ENCODE measurements around the gene SNRPD3.
A peak's percentile ranks its signal among the peaks of the same experiment; 100 is the strongest.
"Not testable (repeated sequence)": the region's sequence is repeated elsewhere in the genome, so short reads cannot be mapped to it uniquely, and the experiment has no call there.

The SNRPD3 gene

DNA sequence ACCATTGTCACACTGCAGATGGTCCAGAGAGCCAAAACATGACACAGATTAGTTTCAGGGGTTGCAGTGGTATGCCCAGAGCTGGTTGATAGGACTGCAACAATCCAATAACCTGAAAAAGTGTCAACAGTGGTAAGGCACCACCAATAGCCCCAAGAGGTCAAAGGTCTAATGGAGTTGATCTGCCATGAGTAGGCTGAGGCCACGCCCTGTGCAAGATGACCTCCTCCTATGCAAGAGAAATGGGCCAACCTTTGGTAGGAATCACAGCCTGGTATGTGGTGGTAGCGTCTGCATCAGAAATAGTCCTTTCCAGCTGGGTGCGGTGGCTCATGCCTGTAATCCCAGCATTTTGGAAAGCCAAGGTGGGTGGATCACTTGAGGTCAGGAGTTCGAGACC is 20.5 kb upstream of the SNRPD3 start:
- no peak for DNase-seq

DNA sequence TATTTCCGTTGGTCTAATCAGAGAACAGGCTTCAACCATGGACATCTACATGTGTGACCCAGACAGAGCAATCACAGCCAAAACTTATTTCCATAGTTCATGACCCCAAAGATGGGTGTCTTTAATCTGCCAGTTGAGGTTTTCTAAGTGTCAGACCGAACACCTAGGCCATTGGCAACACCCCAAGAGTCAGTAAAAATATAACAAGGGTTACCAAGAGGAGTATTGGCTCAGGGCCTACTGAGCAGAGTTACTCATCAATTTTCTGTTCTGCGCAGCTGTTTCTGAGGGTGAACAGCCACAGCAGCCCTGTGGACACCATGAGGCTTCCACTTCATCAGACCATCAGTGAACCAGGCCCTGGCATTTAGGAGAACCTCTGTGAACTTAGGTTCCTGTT is 19.7 kb upstream of the SNRPD3 start:
- DNase-seq = no peak

DNA sequence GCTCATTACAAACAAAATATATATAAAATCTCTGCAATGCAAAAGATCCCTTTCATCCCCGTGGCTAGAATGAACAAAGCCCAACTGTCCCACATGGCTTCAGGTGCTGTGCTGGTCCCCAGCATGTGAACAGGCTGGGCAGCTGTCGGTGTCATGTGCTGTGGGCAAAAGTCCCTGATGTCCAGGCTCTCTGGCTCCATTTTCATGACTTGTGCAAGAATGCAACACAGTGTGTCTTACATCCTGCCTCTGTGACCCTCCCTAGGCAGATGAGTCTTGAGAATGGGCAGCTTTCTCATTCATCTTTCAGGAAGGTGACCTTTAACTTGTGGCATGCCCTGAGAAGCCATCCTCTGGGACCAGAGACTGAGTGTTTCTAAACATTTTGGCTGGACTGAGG is 15.3 kb upstream of the SNRPD3 start:
- no peak for DNase-seq

- DNase-seq = no peak
Measured at GRCh38 chr22:24541681-24542515, 13.9 kb upstream of the SNRPD3 start.

GRCh38 chr22:24542641-24543040 is 13.2 kb upstream of the SNRPD3 start:
- DNase-seq = no peak

DNA sequence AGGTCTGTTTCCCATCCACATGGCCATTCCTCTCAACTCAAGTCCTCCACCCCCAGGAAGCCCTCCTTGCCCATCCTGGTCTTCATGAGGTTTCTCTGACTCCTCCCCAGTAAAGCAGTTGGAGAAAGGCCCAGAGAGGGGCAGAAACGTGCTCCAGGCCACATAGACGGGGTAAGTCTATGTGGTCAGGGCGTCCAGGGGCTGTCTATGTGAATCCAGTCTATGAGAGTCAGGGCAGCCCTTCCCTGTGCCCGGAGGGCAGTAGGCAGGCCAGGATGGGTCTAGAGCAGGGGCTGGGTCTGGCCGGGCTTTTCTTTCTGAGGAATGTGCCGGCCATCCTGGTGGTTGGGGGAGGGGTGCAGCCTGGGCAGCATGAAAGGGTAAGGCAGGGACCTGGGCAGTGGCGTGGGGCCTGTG is 12.6 kb upstream of the SNRPD3 start:
- no peak for DNase-seq

GRCh38 chr22:24543679-24544243 is 12.0 kb upstream of the SNRPD3 start:
- no peak for DNase-seq

DNA sequence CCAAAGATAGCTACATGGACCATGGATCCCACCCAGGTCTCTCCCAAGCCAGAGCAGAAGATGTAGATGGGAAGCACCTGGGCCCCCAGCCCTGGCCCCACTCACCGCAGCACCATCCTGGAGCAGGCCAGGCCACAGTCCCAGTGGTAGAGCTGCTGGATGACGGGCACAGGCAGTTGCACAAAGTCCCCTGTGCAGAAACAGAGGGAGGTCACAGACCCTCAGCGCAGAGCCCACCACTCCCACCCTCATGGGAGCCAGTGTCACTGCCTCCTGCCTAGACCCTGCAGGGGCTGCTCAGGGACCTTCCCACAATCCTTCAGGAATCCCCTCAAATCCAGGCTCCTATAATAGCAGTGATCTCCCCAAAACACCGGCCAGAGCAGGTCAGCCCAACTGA is 7.0 kb upstream of the SNRPD3 start:
- no peak for DNase-seq

GRCh38 chr22:24550028-24550901 is 5.5 kb upstream of the SNRPD3 start:
- no peak for DNase-seq

DNA sequence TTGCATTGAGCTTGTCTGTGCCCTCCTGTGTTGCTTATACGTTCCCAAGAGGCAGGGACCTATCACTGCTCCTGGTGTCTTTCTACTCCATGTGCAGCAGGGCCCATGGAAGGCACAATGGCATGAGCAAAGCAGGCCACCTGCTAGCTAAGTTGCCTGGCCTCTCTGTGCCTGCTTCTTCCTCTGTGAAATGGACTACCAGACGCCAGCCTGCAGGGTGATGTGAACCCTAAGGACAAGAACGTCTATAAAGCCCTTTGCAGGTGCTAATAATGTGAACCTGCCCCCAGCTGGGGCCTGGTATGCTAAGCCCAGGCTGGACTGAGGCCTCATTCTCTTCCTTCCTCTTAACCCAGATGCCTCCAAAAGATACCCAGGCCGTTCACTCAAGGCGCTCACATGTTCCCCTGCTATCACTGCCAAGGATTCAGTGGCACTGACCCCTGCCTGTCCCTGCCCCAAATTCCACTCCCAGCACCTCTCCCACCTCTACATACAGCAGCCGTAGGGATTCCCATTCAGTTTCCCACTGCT is 4.8 kb upstream of the SNRPD3 start:
- no peak for DNase-seq

DNA sequence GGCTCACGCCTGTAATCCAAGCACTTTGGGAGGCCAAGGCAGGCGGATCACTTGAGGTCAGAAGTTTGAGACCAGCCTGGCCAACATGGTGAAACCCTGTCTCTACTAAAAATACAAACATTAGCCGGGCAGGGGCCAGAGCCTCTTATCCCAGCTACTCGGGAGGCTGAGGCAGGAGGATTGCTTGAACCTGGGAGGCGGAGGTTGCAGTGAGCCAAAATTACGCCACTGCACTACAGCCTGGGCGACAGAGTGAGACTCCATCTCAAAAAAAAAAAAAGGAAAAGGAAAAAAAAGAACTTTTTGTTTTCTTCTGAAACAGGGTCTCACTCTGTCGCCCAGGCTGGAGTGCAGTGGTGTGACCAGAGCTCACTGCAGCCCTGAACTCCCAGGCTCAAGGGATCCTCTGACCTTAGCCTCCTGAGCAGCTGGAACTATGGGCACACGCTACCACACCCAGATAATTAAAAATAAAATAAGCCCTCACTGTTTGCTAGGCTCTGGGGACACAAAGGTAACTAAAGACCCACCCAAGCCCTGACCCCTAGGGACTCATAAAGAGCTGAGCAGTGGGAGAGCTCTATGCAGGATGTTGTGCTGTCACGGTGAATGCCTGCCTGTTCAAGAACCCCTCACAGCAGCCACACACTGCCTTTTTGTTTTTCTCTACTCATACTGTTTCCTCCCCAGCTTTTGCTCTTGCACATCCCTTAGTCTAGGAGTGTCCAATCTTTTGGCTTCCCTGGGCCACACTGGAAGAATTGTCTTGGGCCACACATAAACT is 3.1 kb upstream of the SNRPD3 start:
- not testable (repeated sequence) for DNase-seq

DNA sequence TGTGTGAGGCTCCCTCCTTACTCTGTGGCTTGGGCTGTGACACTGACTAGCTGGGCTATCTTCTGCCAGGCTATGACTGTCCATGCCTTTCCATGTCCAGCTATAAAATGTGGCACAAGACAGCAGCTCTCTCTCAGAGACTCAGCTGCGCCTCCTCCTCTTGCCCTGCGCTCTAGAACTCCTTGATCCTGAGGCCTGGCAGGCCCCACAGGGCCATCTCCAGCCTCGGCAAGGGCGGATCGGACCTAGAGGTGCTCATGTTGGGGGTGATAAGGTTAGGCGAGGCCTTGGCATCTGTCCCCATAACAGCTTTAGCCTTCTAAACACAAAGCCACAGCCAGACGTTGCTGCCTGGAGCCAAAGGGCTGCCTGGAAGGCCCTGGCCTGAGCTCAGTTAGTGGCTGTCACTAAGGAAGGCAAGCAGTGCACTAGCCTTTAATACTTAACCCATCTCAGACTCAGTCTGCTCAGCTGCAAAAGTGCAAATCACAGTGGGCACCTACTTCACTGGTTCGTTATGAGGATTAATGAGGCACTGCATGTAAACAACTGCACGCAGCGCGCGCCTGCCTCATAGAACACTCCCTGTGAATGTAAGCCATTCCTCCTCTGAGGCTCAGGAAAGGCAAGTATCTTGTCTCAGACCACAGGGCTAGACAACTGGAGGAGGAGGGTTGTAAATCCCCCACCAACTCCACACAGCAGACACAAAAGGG is 2.0 kb upstream of the SNRPD3 start:
- DNase-seq = no peak

GRCh38 chr22:24554313-24555164 is 1.3 kb upstream of the SNRPD3 start, which contains the start of gene GUCD1:
Gene GUCD1, minus strand, starts transcription at chr22:24555138. Its CDS starts 147 bp downstream, at chr22:24554991.
- DNase-seq = peak; percentile 74

GRCh38 chr22:24559471-24559870 is 3.7 kb downstream of the SNRPD3 start:
- no peak for DNase-seq

GRCh38 chr22:24563246-24563645 is 7.4 kb downstream of the SNRPD3 start:
- no peak for DNase-seq

GRCh38 chr22:24564376-24565058 is 8.7 kb downstream of the SNRPD3 start:
- no peak for DNase-seq

DNA sequence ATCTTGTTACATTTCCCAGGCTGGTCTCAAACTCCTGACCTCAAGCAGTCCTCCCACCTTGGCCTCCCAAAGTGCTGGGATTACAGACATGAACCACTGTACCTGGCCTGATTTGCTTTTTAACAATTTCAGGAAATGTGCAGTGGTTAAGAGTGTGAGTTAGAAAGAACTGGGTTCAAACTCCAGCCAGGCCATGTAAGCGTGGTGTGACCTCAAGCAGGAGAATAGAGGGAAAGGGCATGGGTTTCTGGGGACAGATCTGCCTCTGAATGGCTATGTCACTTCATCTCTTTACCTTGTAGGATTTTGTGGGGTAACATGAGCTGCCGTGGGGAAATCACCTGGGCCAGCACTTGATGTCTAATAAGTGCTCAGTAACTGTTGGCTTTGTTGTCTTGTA is 9.3 kb downstream of the SNRPD3 start:
- no peak for DNase-seq

DNA sequence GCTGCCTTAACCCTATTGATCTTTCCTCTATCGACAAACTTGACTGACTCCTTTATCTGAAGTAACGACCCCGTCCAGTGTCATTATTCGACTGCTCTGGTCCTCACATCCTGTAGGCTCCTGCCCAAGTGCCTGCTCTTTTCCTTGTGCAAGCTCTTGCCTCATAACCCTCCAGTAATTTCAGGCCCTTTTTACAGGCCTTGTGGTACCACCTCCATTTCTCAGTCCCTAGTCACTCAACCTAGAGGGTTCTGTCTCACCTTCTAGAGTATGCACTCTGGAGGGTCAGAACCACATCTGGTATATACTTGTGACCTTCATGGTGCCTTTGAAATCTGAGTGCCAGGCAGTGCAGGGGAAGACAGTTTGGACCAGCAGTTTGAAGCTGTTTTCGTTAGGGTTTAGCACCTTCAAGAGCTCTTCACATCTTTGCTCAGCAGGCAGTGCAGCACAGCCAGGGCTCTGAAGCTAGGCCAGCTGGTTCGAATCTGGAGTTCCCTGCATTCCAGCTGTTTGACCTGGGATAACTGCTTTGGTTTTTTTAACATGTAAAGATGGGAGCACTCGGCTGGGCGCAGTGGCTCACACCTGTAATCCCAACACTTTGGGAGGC is 11.2 kb downstream of the SNRPD3 start:
- no peak for DNase-seq

- DNase-seq = no peak
Measured at GRCh38 chr22:24567668-24568067, 11.9 kb downstream of the SNRPD3 start.

GRCh38 chr22:24571266-24571665 is 15.5 kb downstream of the SNRPD3 start:
- no peak for DNase-seq

All from activated CD8-positive, alpha-beta memory T cell treated with anti-CD3 and anti-CD28 coated beads for 24 hours (primary cell).